GM21381 (cell line): Measurements from ENCODE around the gene TXNL4B.
"Not testable (repeated sequence)": the region's sequence is repeated elsewhere in the genome, so short reads cannot be mapped to it uniquely, and the experiment has no call there.

ENCODE experiments used
- ATAC-seq: cut with Tn5 transposase; IDR thresholded peaks from one replicate; pipeline ENCODE4 v1.9.1; 2021; ENCODE audit warnings: mild to moderate bottlenecking, moderate library complexity; ENCODE audit not compliant: unreplicated experiment

TXNL4B gene

DNA sequence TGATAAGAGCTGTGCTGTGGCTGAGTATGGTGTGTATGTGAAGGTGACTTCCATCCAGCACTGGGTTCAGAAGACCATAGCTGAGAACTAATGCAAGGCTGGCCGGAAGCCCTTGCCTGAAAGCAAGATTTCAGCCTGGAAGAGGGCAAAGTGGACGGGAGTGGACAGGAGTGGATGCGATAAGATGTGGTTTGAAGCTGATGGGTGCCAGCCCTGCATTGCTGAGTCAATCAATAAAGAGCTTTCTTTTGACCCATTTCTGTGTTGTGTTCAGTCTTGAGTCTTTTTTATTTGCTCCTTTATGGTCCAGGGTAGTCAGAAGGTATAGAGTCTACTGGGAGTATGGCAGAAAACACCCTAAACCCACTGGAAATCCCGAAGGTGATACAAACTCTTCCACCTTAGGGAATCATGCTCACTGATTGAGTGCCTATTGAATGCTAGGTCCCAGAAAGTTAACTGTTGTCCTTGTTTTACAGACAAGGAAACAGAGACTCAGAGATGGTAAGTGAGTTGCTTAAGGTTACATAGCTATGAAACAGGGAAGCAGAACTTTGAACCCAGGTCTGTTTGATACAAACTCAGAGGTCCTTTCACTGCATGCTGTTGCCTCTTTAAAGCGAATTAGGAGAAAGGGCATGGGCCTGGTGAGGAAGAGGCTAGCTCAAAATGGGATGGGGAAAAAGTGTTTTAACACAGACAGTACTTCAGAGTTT is 16.3 kb downstream of the TXNL4B start:
- ATAC-seq: not testable (repeated sequence)

DNA sequence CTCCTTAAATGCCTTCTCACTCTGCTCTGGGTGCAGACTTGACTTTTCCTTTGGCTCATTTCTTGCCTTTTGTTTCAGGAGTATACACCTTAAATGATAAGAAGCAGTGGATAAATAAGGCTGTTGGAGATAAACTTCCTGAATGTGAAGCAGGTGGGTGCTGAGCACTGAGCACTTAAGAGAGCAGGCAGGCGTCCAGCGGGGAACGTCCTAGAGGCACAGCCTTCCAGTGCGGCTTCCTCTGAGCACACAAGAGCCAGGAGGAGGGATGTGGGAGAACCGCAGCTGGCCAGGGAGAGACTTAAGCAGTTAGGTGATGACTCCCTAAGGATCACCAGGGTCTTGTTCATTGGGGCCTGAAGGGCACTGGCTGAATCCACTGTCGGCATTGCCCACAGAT is 18.4 kb downstream of the TXNL4B start:
- ATAC-seq: not testable (repeated sequence)

- ATAC-seq: no peak
Observed at GRCh38 chr16:72073560-72074230, 19.7 kb downstream of the TXNL4B start.

DNA sequence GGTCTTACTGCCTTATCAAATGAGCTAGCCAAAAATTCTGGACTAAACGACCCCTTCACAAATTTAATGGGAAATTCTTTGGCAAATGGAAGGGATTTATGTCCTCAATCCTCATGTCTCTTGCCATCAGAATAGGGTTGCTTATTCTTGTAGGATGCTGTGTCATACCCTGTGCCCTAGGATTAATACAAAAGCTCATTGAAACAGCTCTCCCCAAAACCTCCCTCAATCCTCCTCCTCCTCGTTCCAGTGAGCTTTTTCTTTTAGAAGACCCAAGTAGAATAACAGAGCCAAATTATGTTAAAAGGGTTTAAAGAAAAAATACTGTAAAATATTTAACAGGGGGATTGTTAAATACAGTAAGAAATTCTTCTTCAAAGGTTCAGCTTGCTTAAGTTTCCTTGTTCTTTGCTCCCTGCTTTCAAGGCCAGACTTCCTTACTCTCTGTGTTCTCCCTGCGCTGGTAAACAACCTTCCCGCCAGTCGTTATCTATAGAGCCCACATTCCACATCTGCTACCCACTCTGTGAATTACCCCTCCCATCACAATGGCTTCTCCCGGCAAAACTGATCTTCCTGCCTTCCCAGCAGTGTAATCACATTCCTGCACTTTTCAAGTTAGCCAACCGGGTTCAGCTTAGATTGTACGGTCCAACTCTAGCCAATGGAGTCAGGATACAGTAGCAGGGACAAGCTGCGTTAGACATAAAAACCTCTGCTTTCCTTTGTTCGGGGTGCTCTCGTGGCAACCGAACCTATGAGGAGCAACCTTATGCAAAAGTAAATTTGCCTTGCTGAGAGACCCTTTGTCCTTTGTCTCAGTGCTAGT is 20.7 kb downstream of the TXNL4B start:
- no peak for ATAC-seq

DNA sequence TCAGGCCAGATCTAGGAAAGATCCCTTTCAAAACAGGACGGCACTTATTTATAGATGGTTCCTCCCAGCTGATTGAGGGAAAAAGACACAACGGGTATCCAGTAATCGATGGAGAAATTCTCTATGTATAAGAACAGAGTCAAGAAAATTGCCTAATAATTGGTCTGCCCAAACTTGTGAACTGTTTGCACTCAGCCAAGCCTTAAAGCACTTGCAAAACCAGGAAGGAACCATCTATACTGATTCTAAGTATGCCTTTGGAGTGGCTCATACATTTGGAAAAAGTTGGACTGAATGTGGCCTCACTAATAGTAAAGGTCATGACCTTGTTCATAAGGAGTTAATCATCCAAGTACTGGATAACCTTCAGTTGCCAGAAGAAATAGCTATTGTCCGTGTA is 24.5 kb downstream of the TXNL4B start:
- no peak for ATAC-seq

DNA sequence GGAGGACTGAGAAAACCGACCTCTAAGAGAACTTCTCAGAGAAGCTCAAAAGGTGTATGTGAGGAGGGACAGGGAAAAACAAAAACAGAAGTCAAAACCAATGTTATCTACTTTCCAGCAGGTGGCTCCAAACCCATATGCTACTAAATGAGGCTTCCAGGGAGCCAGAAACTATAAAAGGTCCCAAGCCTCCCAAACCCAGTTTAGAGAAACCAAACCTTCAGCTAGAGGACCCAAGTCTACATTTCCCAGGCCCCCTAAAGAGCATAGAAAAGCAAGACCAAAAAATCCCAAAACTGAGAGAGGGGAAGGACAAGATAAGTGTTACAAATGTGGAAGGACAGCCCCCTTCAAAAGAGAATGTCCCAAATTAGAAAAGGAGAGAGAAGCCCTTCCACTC is 26.7 kb downstream of the TXNL4B start:
- peak; percentile 61 for ATAC-seq

DNA sequence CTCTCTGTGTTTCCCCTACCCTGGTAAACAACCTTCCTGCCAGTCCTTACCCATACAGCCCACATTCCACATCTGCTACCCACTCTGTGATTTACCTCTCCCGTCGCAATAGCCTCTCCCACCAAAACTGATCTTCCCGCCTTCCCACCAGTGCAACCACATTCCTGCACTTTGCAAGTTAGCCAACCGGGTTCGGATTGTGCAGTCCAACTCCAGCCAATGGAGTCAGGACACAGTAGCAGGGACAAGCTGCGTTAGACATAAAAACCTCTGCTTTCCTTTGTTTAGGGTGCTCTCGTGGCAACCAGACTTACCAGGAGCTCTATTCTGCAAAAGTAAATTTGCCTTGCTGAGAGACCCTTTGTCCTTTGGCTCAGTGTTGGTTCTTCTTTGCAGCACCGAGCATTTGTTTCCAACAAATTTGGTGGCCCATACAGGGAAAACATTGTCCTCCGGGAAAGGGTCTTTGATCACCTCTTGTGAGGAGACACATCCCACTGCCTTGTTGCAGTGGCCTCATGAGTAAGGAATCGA is 29.0 kb downstream of the TXNL4B start:
- ATAC-seq: no peak

DNA sequence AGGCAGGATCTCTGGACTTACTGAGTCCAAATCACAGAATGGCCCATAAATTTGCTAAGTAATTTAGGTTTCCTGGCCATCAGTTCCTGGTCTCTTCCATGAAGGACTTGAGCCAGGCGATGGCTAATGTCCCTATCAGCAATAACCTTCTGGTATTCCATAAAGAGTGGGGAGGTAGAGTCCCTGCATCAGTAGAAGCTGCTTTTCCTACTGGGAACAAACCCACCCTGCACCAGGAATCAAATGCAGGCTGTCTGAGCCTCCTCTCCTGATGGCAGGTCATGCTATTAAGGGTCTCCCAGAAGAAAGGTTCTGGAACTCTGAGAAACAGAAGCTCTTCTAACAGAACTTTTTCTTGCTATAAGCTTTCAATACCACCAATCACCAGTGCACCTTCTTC is 31.9 kb downstream of the TXNL4B start:
- ATAC-seq: no peak

- ATAC-seq: no peak
Observed at GRCh38 chr16:72060405-72060804, 33.0 kb downstream of the TXNL4B start.

- not testable (repeated sequence) for ATAC-seq
Observed at GRCh38 chr16:72059060-72059459, 34.4 kb downstream of the TXNL4B start.

GRCh38 chr16:72057313-72057712 is 36.1 kb downstream of the TXNL4B start:
- not testable (repeated sequence) for ATAC-seq

DNA sequence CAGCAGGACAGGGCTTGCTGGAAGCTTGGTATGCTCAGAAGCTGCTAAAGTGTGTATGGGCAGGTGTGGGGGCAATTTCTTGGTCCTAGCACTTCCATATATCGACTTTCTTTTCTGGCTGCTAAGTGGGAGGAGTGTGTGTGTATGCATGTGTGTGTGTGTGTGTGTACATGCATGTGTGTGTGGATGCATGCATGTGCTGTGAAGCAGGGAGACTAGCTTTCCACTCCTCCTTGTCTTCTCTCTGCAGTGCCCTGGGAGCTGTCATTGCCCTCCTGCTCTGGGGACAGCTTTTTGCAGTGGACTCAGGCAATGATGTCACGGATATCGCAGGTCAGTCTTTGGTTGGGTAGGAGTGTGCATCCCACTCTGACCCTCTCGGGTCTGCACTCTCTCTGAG is 37.5 kb downstream of the TXNL4B start:
- no peak for ATAC-seq

DNA sequence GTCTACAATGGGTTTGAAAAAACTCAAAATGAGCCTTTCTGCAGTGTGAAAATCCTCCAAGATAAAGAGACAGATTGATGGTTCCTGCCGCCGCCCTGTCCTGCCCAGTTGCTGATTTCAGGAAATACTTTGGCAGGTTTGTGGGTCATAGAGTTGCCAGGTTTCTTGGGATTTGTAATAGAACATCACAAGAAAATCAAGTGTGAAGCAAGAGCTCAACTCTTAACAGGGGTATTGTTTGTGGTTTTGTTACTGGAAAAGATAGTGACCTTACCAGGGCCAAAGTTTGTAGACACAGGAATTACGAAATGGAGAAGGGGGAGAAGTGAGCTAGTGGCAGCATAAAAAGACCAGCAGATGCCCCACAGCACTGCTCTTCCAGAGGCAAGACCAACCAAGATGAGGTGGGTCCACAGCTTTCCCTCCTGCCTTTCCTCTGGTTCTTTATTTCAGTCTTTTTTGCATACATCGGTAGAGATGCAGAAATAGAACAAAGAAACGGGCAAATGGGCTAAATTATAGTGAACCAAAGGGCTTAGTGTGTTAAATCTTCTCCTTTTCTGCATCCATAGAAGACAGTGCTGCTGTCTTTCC is 39.1 kb downstream of the TXNL4B start, which contains the start of gene HP:
TSS of gene HP (plus strand) at position 252 of the 594 bp plus-strand sequence. CDS start at position 400, 148 bp downstream.
- not testable (repeated sequence) for ATAC-seq

DNA sequence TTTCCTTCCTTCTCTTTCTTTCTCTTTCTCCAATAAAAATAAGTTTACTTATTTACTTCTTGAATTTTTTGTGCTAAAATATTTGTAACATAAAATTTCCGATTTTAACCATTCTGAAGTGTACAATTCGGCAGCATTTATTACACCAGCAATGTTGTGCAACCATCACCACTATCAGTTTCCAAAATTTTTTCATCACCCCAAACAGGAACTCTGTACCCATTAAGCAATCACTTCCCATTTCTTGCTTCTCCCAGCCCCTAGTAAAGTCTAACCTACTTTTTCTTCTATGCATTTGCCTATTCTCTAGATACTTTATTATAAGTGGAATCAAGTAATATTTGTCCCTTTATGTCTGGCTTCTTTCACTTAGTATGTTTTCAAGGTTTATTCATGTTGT is 41.6 kb downstream of the TXNL4B start:
- ATAC-seq: no peak

- ATAC-seq: no peak
Observed at GRCh38 chr16:72050769-72051464, 42.5 kb downstream of the TXNL4B start.

DNA sequence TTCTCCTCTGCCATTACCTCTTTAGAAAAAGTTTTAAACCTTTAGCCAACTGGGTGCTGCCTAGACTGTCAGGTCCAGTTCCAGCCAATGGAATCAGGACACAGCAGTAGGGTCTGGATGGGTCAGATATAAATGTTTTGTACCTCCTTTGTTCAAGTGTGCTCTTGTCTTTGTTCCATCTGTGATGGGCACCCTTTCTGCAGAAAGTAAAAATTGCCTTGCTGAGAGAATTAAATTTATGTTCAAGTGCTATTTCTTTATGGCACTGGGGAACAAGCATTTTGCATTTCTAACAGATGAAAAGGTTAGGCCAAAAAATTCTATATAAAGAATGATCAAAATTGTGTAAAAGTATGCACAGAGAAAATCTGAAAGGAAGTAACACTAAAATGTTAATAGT is 44.3 kb downstream of the TXNL4B start:
- no peak for ATAC-seq

- ATAC-seq: no peak
Observed at GRCh38 chr16:72044825-72045359, 48.5 kb downstream of the TXNL4B start.

DNA sequence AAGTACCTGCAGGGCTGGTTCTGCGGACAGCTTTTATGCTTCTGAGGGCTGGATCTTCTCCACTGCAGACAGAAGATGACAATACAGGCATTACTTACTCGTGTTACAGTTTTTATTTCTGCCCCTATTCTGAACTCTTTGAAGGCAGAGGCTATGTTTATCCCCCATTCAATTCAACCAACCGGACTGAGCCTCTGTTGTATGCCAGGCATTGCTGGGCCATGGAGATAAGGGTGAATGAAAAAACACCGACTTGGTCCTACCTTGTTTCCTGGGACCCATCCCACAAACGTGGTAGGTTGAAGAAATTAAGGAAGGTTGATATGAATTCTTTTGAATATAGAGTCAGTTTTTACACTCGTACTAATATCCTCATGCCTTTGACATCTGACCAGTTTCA is 49.1 kb downstream of the TXNL4B start:
- no peak for ATAC-seq

- no peak for ATAC-seq
Observed at GRCh38 chr16:72043539-72043938, 49.9 kb downstream of the TXNL4B start.

- ATAC-seq: no peak
Observed at GRCh38 chr16:72043058-72043457, 50.4 kb downstream of the TXNL4B start.
